HepG2 (cell line): Measurements from ENCODE around the gene AKNA. TPM values are rescaled to one million over a fixed set of nuclear protein-coding genes. Genes with fewer than 3 reads are reported as not detected.

Experiments
- ATAC-seq: fragments of 200-7000 bp; cut with Tn5 transposase; 3 replicates; pipeline ENCODE4 v1.9.1; 2020; ENCODE audit warnings: mild to moderate bottlenecking, moderate library complexity
- BruUV-seq: library from RNA; stranded (reverse); fragments of 400-500 nt; replicated peaks from 2 replicates; lab custom pipeline; 2021; lab: Mats Ljungman, UMichigan
- CTCF ChIA-PET: fragments of 300-600 bp; formaldehyde crosslinking; extraction: SDS; loops from one replicate; lab custom pipeline; 2021; ENCODE audit warnings: low total read pairs, inconsistent platforms, low intra/inter-chr PET ratio; lab: Yijun Ruan, JAX
- POLR2A ChIA-PET: fragments of 350-600 bp; sonication (Branson Sonifier 250); formaldehyde crosslinking; loops from one replicate; lab custom pipeline; 2020; ENCODE audit warnings: antibody characterized with exemption, inconsistent platforms; lab: Yijun Ruan, JAX
- DNase-seq: peaks from one replicate; pipeline ENCODE4 v3.0.0-alpha.2; 2015; ENCODE audit warnings: low spot score
- FAIRE-seq: peaks from 3 replicates; lab custom pipeline; 2011; peaks lifted over from hg19 to GRCh38; lab: Jason Lieb, UNC
- H2AFZ ChIP-seq: one replicate; pipeline ENCODE4 v1.6.1; 2011; ENCODE audit warnings: low read length, inconsistent platforms
- H3K27ac ChIP-seq: fragments of 300-600 bp; 3 replicates; pipeline ENCODE4 v1.8.0; 2011; ENCODE audit warnings: mixed run types, mild to moderate bottlenecking, mixed read lengths, low read length, inconsistent platforms; ENCODE audit not compliant: insufficient read depth; ENCODE audit errors: extremely low read length
- H3K27me3 ChIP-seq, 2 experiments: fragments of 200-600 bp in 1 of 2; 2 replicates in 1 of 2; 3 replicates in 1 of 2; pipeline versions ENCODE4 v1.6.0 to v1.8.0; 2011; ENCODE audit warnings: low read length in 2 of 2, mild to moderate bottlenecking in 2 of 2, moderate library complexity in 2 of 2, inconsistent platforms in 1 of 2; ENCODE audit not compliant: insufficient read depth in 2 of 2, control insufficient read depth in 1 of 2
- H3K36me3 ChIP-seq, 2 experiments: fragments of 200-600 bp in 1 of 2; replicated peaks in 1 of 2; 2 replicates in 1 of 2; 3 replicates in 1 of 2; pipeline versions ENCODE4 v1.5.1 to v1.8.0; 2011; ENCODE audit warnings: low read length in 2 of 2, inconsistent platforms in 1 of 2; ENCODE audit not compliant: insufficient read depth in 2 of 2, control insufficient read depth in 1 of 2
- H3K4me1 ChIP-seq: 2 replicates; pipeline ENCODE4 v1.5.1; 2012; ENCODE audit warnings: low read length, inconsistent platforms; ENCODE audit not compliant: insufficient read depth
- H3K4me2 ChIP-seq: 2 replicates; pipeline ENCODE4 v1.6.0; 2011; ENCODE audit warnings: low read depth, low read length, inconsistent platforms
- H3K4me3 ChIP-seq, 3 experiments: fragments of 200-600 bp in 1 of 3; sonication (generic), shearing (Covaris generic) in 1 of 3; replicated peaks in 1 of 3; 2 replicates each; pipeline ENCODE4 v1.5.1; 2011 to 2016; ENCODE audit warnings: low read length in 3 of 3, inconsistent platforms in 2 of 3, low read depth in 2 of 3, mild to moderate bottlenecking in 2 of 3, control low read depth in 1 of 3, mixed read lengths in 1 of 3; ENCODE audit not compliant: insufficient read depth in 1 of 3
- H3K79me2 ChIP-seq: one replicate; pipeline ENCODE4 v1.6.1; 2011; ENCODE audit warnings: low read length, inconsistent platforms; ENCODE audit not compliant: insufficient read depth
- H3K9ac ChIP-seq: 2 replicates; pipeline ENCODE4 v1.6.0; 2011; ENCODE audit warnings: mild to moderate bottlenecking, low read depth, low read length, inconsistent platforms; ENCODE audit not compliant: insufficient read depth
- H3K9me3 ChIP-seq: 2 replicates; pipeline ENCODE4 v1.5.1; 2012; ENCODE audit warnings: mild to moderate bottlenecking, low read length
- H4K20me1 ChIP-seq: 2 replicates; pipeline ENCODE4 v1.6.0; 2011; ENCODE audit warnings: inconsistent platforms, mild to moderate bottlenecking, low read length, moderate library complexity; ENCODE audit not compliant: insufficient read depth
- ELF3 ChIP-seq: IDR thresholded peaks from 2 replicates; pipeline ENCODE4 v1.6.1; 2016; ENCODE audit warnings: missing genetic modification reagents, missing compliant biosample characterization
- GABPA ChIP-seq, 2 experiments: IDR thresholded peaks; 2 replicates each; pipeline ENCODE4 v1.6.1; 2011 to 2016; ENCODE audit warnings: low read depth in 2 of 2, low read length in 1 of 2, missing biosample characterization in 1 of 2, missing genetic modification characterization in 1 of 2
- JUNB ChIP-seq: sonication (generic); formaldehyde crosslinking; IDR thresholded peaks from 2 replicates; pipeline ENCODE4 v1.8.0; 2022; ENCODE audit warnings: missing genetic modification reagents, mild to moderate bottlenecking, borderline replicate concordance
- KDM3A ChIP-seq: IDR thresholded peaks from 2 replicates; pipeline ENCODE4 v1.6.1; 2018; ENCODE audit warnings: low read depth, missing compliant biosample characterization
- KDM6A ChIP-seq: IDR thresholded peaks from 2 replicates; pipeline ENCODE4 v1.6.1; 2016; ENCODE audit warnings: low read depth
- MAF1 ChIP-seq: sonication (generic); formaldehyde crosslinking; IDR thresholded peaks from 2 replicates; pipeline ENCODE4 v1.5.0; 2020; ENCODE audit warnings: missing genetic modification reagents, borderline replicate concordance
- MIER2 ChIP-seq: IDR thresholded peaks from 2 replicates; pipeline ENCODE4 v1.6.1; 2016; ENCODE audit warnings: missing biosample characterization, missing genetic modification reagents
- RAD51 ChIP-seq: fragments of 450-650 bp; IDR thresholded peaks from 2 replicates; pipeline ENCODE4 v1.6.1; 2016; ENCODE audit warnings: borderline replicate concordance
- SAP130 ChIP-seq: IDR thresholded peaks from 2 replicates; pipeline ENCODE4 v1.6.1; 2016; ENCODE audit warnings: low read depth
- U2AF1 ChIP-seq: fragments of 200-400 bp; formaldehyde crosslinking; optimal IDR thresholded peaks from 2 replicates; pipeline ENCODE3; 2017; ENCODE audit warnings: mild to moderate bottlenecking, low read depth, low read length
- ZFP37 ChIP-seq: sonication (generic); formaldehyde crosslinking; IDR thresholded peaks from 2 replicates; pipeline ENCODE4 v1.4.0; 2020; ENCODE audit warnings: missing genetic modification reagents, borderline replicate concordance
- ZNF235 ChIP-seq: sonication (generic); formaldehyde crosslinking; IDR thresholded peaks from 2 replicates; pipeline ENCODE4 v1.8.1; 2023; ENCODE audit warnings: mild to moderate bottlenecking, missing genetic modification reagents, borderline replicate concordance
- ZNF337 ChIP-seq: sonication (generic); formaldehyde crosslinking; IDR thresholded peaks from 2 replicates; pipeline ENCODE4 v1.5.1; 2020; ENCODE audit warnings: missing genetic modification reagents, low read depth, mild to moderate bottlenecking, borderline replicate concordance
- ZNF777 ChIP-seq: sonication (generic); formaldehyde crosslinking; IDR thresholded peaks from 2 replicates; pipeline ENCODE4 v1.4.0; 2020; ENCODE audit warnings: missing genetic modification reagents
- ZNF891 ChIP-seq: sonication (generic); formaldehyde crosslinking; IDR thresholded peaks from 2 replicates; pipeline ENCODE4 v1.5.0; 2020; ENCODE audit warnings: mild to moderate bottlenecking, missing genetic modification reagents
- WGBS: methylation state at CpG from one replicate; pipeline ENCODE4 v1.1.6; 2017; ENCODE audit warnings: low lambda C conversion rate; 5-methylcytosine and 5-hydroxymethylcytosine counted together
- in situ Hi-C: cut with HindIII; loops from 2 replicates; pipeline ENCODE4 v1.10.0; 2017; ENCODE audit warnings: low pct_unique_long_range_greater_than_20kb; ENCODE audit not compliant: extremely low pct_ligation_motif_present
- intact Hi-C: fragments of 100-400 bp; cut with micrococcal nuclease; formaldehyde crosslinking; loops from one replicate; pipeline ENCODE4 v1.10.0; 2022; ENCODE audit not compliant: unreplicated experiment
- polyA plus RNA-seq, 8 experiments: library from polyadenylated mRNA; depleted of rRNA in 3 of 8; stranded (reverse) in 7 of 8; unstranded in 1 of 8; fragments of >200 nt; fragmentation: Illumina TruSeq in 4 of 8; extraction: Trizol in 4 of 8; gene quantifications; 2 replicates each; pipeline versions ENCODE4 v1.2.1 to v1.2.3, GENCODE V29; 2011 to 2016; ENCODE audit warnings: low read depth in 4 of 8, missing spikeins in 1 of 8, mixed read lengths in 1 of 8; ENCODE audit not compliant: insufficient read depth in 1 of 8
- total RNA-seq, 5 experiments: library from RNA; depleted of rRNA; stranded (reverse); fragments of >200 nt; fragmentation: Illumina TruSeq; extraction: Trizol; gene quantifications; 2 replicates each; pipeline ENCODE4 v1.2.3, GENCODE V29; 2016; ENCODE audit warnings: low read depth in 1 of 5
- TF ChIP-seq, protein P1 (sequence below): sonication (generic); formaldehyde crosslinking; IDR thresholded peaks from 2 replicates; pipeline ENCODE4 v1.5.1; 2020; ENCODE audit warnings: missing genetic modification reagents, mild to moderate bottlenecking, borderline replicate concordance
- TF ChIP-seq, protein P2 (sequence below): sonication (generic); formaldehyde crosslinking; IDR thresholded peaks from 2 replicates; pipeline ENCODE4 v1.4.0; 2020; ENCODE audit warnings: missing genetic modification reagents, borderline replicate concordance
- TF ChIP-seq, protein P3 (sequence below): sonication (generic); formaldehyde crosslinking; IDR thresholded peaks from 2 replicates; pipeline ENCODE4 v1.4.0; 2020; ENCODE audit warnings: mild to moderate bottlenecking, missing genetic modification reagents
- TF ChIP-seq, protein P4 (sequence below): sonication (generic); formaldehyde crosslinking; IDR thresholded peaks from 2 replicates; pipeline ENCODE4 v1.9.0; 2022; ENCODE audit warnings: low read depth, missing genetic modification reagents

Gene AKNA
- total and polyA plus RNA-seq, 2 of the 13 experiments (the other 11 are each of a cell fraction or from before 2014, with no cell fraction given), result 3.0 to 3.1 TPM

DNA sequence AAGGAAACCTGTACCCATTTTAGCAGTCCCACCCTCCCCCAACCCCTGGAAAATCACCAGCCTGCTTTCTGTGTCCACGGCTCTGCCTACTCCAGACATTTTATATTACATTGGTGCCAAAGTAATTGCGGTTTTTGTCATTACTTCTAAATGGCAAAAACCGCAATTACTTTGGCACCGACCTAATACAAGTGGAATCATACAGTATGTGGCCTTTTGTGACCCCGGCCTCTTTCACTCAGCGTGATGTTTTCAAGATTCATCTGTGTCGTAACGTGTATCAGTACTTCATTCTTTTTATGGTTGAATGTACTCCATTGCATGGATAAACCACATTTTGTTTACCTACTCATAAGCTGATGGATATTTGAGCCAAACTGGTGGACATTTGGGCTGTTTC, 74.6 kb downstream of the AKNA start:
- CTCF ChIA-PET, result no interaction called here
- FAIRE-seq (no peak), ATAC-seq (no peak), DNase-seq (no peak)
- peaks cover 18 to 24% of the 10 kb centered on the region in 2 experiments for H3K36me3 ChIP-seq
- 95% methylated on average over 8 of the region's 8 CpGs for WGBS
- H2AFZ ChIP-seq, result no peak overlapping the region
- H3K4me1 ChIP-seq, result peaks cover 8% of the 10 kb centered on the region
- POLR2A ChIA-PET, result no interaction called here
- H3K9ac ChIP-seq, result no peak overlapping the region
- no peak overlapping the region for H3K27ac ChIP-seq
- H4K20me1 ChIP-seq, result no peaks in the 10 kb centered on the region
- no peaks in the 10 kb centered on the region for H3K9me3 ChIP-seq
- in situ Hi-C loops (no loop called here), intact Hi-C loops (no loop called here)
- no peaks in the 10 kb centered on the region for H3K27me3 ChIP-seq
- no peak overlapping the region for H3K4me3 ChIP-seq
- no peaks in the 10 kb centered on the region for H3K79me2 ChIP-seq
- no peak overlapping the region for H3K4me2 ChIP-seq
- TF ChIP-seq, protein P1, sequence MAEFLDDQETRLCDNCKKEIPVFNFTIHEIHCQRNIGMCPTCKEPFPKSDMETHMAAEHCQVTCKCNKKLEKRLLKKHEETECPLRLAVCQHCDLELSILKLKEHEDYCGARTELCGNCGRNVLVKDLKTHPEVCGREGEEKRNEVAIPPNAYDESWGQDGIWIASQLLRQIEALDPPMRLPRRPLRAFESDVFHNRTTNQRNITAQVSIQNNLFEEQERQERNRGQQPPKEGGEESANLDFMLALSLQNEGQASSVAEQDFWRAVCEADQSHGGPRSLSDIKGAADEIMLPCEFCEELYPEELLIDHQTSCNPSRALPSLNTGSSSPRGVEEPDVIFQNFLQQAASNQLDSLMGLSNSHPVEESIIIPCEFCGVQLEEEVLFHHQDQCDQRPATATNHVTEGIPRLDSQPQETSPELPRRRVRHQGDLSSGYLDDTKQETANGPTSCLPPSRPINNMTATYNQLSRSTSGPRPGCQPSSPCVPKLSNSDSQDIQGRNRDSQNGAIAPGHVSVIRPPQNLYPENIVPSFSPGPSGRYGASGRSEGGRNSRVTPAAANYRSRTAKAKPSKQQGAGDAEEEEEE (CRISPR knock-in tag), result no peak
- no peak for TF ChIP-seq ELF3 (CRISPR knock-in tag)
- TF ChIP-seq MAF1, result no peak
- TF ChIP-seq, protein P2, sequence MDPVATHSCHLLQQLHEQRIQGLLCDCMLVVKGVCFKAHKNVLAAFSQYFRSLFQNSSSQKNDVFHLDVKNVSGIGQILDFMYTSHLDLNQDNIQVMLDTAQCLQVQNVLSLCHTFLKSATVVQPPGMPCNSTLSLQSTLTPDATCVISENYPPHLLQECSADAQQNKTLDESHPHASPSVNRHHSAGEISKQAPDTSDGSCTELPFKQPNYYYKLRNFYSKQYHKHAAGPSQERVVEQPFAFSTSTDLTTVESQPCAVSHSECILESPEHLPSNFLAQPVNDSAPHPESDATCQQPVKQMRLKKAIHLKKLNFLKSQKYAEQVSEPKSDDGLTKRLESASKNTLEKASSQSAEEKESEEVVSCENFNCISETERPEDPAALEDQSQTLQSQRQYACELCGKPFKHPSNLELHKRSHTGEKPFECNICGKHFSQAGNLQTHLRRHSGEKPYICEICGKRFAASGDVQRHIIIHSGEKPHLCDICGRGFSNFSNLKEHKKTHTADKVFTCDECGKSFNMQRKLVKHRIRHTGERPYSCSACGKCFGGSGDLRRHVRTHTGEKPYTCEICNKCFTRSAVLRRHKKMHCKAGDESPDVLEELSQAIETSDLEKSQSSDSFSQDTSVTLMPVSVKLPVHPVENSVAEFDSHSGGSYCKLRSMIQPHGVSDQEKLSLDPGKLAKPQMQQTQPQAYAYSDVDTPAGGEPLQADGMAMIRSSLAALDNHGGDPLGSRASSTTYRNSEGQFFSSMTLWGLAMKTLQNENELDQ (CRISPR knock-in tag), result no peak
- TF ChIP-seq, protein P3, sequence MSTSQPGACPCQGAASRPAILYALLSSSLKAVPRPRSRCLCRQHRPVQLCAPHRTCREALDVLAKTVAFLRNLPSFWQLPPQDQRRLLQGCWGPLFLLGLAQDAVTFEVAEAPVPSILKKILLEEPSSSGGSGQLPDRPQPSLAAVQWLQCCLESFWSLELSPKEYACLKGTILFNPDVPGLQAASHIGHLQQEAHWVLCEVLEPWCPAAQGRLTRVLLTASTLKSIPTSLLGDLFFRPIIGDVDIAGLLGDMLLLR (CRISPR knock-in tag), result no peak
- no peak for TF ChIP-seq JUNB (CRISPR knock-in tag)
- no peak for TF ChIP-seq KDM3A
- no peak for TF ChIP-seq RAD51
- no peak for TF ChIP-seq GABPA (IDR thresholded peaks at IDR 0.05; ENCODE audit: low read depth, low read length)
- no peak for TF ChIP-seq GABPA (CRISPR knock-in tag; IDR thresholded peaks at IDR 0.05; ENCODE audit: low read depth)
- no peak for TF ChIP-seq ZNF777 (CRISPR knock-in tag)
- no peak for TF ChIP-seq ZFP37 (CRISPR knock-in tag)
- TF ChIP-seq, protein P4, sequence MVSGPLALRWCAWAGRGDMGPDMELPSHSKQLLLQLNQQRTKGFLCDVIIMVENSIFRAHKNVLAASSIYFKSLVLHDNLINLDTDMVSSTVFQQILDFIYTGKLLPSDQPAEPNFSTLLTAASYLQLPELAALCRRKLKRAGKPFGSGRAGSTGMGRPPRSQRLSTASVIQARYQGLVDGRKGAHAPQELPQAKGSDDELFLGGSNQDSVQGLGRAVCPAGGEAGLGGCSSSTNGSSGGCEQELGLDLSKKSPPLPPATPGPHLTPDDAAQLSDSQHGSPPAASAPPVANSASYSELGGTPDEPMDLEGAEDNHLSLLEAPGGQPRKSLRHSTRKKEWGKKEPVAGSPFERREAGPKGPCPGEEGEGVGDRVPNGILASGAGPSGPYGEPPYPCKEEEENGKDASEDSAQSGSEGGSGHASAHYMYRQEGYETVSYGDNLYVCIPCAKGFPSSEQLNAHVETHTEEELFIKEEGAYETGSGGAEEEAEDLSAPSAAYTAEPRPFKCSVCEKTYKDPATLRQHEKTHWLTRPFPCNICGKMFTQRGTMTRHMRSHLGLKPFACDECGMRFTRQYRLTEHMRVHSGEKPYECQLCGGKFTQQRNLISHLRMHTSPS, result no peak
- no peak for TF ChIP-seq SAP130 (CRISPR knock-in tag)
- no peak for TF ChIP-seq ZNF337 (CRISPR knock-in tag)
- no peak for TF ChIP-seq KDM6A
- no peak for TF ChIP-seq ZNF235 (CRISPR knock-in tag)
- TF ChIP-seq ZNF891, result no peak
- no peak for TF ChIP-seq MIER2
- no peak for TF ChIP-seq U2AF1
- no TSS peak for BruUV-seq
